SK-N-DZ (cell line): ENCODE data around the gene ROPN1B. TPM values are rescaled to one million over a fixed set of nuclear protein-coding genes. Genes with fewer than 3 reads are reported as not detected.
A peak's percentile ranks its signal among the peaks of the same experiment; 100 is the strongest.
"Not testable (repeated sequence)": the region's sequence is repeated elsewhere in the genome, so short reads cannot be mapped to it uniquely, and the experiment has no call there.

Source experiments
- DNase-seq: peaks from one replicate; pipeline ENCODE4 v3.0.0-alpha.2; 2015; ENCODE audit warnings: low spot score
- polyA plus RNA-seq, 2 experiments: library from polyadenylated mRNA; depleted of rRNA; stranded (reverse); fragments of >200 nt; gene quantifications; 2 replicates each; pipeline ENCODE4 v1.2.3, GENCODE V29; 2014

The ROPN1B gene
- polyA plus RNA-seq (2014; cell fraction: cytosol; rRNA removed), result not detected in 2 replicates
- not detected in 2 replicates for polyA plus RNA-seq (2014; cell fraction: nucleus; rRNA removed)

- not testable (repeated sequence) for DNase-seq
These were observed at the start of gene ROPN1B for GRCh38 chr3:125968701-125969592. TSS of gene ROPN1B (plus strand) at chr3:125969178. CDS start at chr3:125972055, 2,877 bp downstream.

DNA sequence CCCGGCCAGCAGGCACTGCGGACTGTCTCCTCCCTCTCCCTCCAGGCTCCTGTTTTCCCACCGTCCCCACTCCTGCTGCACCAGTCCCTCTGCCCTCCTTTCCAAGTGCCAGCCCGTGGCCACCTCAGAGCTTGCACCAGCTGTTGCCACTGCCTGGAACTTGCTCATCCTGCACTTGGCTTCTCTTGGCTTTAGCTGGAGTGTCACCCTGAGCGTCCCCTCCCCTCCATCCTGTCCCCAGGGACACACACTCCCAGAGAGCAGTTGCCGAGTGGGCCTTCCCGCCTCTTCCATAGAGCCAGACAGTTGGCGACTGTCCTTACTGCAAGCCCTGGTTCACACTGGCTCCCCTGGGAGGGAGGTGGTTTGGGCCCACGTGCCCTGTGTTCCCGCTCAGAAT lies 48.8 kb upstream of the ROPN1B start:
- not testable (repeated sequence) for DNase-seq

DNA sequence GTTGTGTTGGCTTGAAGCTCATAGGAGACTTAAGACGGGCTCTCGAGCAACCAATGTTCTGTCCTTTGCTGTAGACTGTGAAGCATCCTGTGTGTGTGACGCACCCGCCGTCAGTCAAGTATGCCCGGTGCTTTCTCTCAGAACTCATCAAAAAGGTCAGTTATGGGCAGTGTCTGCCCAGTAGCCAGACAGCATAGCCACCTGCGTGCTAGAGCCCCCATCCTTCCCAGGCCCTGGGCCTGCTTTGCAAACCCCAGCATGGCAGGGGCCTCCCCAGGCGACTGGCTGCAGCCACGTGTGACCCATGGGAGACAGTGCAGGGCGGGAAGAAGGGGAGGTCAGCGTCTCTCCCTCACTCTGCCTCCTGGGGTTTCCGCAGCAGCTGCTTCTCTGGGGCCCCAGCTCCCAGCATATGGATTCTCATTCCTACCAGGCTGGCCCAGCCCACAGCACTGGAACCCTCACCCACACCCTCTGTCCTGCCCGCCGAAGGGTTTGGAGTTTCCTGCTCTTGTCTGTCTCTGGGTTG lies 48.2 kb upstream of the ROPN1B start:
- DNase-seq, result not testable (repeated sequence)

GRCh38 chr3:125921712-125922111 lies 47.3 kb upstream of the ROPN1B start:
- peak; percentile 29 for DNase-seq

DNA sequence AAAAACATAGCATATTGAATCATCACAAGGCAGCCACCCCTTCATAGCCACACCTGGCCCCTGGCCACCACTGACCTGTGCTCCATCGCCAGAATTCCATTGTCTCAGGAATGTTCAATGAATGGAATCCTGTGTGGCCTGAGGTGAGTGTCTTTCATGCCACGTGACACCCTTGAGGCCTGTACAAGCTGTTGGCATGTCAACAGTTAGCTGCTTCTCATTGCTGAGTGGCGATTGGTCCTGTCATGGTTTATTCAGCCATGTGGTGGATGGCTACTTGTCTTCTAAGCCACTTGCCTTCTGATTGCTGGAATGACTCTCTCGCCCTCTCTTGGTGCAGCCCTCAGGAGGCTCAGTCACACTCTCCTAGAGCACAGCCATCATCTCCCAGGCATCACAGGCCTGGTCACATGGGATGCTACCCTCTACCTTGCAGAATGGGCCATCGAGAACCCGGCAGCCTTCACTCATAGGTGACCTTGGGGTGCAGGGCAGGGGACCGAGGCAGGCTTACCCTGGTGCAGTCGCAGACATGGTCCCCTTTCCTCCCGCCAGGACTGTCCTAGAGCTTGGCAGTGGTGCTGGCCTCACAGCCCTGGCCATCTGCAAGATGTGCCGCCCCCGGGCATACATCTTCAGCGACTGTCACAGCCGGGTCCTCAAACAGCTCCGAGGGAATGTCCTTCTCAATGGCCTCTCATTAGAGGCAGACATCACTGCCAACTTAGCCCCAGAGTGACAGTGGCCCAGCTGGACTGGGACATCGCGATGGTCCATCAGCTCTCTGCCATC lies 45.5 kb upstream of the ROPN1B start:
- DNase-seq, result not testable (repeated sequence)

DNA sequence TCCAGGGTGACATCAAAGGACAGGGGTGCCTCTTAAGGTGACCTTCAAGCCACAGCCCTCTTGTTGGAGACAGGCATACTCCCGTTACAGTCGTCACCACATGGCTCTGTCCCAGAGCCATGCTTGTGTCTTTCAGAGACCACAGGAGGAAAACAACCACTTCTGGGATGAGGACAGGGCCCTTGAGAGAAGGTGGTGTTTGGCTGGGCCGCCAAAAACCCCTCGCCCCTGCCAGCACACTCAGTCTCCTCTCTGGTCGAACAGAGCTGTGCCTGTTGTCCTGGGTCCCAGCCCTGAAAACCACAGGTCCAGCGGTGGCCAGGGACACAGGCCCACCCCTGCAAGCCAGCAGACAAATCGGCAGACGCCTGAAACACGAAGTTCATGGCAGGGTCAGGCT lies 44.7 kb upstream of the ROPN1B start:
- DNase-seq, result not testable (repeated sequence)

DNA sequence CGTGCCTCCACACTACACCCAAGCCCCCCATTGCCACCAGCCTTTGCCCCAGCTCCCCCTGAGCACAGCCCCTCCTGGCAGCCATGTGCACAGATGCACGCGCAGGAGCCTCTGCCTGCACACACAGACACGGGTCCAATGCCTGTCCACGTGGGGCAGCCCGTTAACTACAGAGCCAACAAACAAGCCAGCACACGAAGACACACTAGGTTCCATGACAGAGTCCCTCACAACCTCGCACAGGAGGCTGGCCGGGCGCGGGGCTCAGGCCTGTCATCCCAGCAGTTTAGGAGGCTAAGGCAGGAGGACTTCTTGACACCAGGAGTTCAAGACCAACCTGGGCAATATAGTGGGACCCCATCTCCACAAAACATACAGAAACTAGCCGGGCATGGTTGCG lies 43.3 kb upstream of the ROPN1B start:
- DNase-seq, result not testable (repeated sequence)

GRCh38 chr3:125928771-125929545 lies 40.0 kb upstream of the ROPN1B start:
- not testable (repeated sequence) for DNase-seq

DNA sequence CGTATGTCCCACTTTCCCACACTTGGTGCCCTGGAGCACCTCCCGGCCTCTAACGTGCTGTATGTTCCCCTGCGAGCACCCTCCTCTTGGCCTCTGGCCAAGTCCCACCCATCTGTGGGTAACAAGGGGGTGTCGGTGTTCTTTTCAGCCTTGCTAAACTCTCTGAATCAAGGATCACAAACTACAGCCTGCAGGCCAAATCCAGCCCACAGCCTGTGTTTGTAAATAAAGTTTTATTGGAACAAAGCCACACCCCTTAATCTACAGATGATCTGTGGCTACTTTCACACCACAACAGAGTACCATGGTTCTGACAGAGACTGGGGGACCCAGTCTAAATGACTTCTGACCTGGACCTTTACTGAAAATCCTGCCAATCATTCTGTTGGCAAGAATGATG lies 39.2 kb upstream of the ROPN1B start:
- DNase-seq, result not testable (repeated sequence)

DNA sequence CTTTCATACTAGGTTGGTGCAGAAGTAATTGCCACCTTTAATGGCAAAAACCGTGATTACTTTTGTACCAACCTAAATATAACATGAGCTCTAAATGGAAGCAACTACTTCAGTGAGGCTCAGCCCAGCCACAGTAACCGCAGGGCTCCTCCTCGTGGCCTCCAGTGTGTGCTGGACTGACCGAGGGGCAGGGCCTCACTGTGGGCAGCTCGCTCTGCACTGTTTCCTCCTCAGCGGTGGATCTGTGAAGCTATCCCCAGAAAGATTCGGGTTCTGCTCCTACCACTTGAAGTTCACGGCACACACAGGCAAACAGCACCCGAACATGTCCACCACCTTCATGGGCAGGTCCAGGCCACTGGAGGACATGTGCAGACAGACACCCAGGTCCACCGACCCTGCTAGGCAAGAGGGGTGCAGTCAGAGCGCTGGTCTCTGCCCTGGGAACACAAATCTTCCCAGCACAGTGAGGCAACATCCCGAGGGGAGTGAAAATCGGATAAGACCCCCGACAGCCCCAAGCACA lies 37.6 kb upstream of the ROPN1B start:
- DNase-seq, result not testable (repeated sequence)

DNA sequence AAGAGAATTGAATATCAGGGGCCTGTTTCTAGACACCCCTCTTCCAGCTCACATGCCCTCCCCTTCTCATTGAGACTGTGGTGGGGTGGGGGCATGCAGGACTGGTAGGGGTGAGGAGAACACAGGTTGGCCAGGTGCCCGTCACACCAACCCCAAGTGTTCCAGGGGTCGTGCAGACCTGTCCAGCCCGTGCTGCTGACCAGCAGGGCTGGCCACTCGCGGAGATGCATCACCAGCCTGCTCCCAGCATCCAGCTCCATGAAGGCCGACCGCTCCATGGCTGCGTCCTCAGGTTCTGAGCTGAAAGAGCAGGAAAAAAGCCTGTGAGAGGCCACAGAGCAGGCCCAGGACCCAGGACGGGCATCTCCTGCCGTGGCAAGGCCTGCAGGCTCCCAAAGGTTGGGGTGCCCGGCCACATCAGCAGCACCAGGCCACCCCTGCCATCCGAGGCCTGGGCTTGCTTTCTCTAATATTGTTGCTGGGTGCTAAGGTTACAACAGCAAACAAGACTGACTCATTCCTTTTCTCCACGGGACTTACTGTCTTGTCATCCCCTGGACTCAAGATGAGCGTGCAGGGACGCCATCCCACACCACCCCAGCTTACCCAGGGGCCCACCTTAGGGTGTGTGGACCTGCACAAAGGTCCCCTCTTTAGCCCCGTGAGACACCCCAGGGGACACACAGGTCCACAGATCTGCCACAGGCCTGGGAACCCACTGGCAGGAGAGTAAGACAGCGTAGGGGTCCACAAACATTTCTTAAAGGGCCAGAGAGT lies 35.4 kb upstream of the ROPN1B start:
- DNase-seq, result not testable (repeated sequence)

DNA sequence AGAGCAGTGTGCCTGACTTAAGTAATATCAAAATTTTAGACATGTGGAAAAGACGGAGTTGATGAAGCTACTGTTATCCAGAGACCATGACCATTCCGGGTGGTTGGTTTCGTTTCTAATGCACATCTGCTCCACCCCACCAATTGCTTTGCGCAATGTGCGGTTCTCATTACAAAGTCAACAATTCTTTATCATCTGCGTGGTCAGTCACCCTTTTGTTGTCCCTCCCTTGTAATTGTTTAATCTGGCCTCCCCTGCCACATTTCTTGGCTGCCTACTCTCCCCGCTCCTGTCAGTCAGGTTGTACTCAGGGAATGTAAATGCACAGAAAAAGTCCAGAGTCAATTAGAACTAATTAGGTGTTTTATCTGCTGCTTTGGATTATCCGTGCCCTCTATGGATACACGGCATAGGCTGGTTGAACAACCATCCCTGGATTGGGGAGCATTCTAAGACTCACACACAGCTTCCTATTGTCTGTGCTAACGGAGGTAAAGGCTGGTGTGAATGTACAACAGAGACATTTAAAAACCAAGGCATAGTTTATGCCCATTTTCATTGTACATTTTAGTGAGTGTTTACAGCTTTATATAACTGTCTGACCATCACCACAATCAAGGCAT lies 33.6 kb upstream of the ROPN1B start:
- not testable (repeated sequence) for DNase-seq

GRCh38 chr3:125936210-125936815 lies 32.7 kb upstream of the ROPN1B start:
- DNase-seq, result peak; percentile 15

DNA sequence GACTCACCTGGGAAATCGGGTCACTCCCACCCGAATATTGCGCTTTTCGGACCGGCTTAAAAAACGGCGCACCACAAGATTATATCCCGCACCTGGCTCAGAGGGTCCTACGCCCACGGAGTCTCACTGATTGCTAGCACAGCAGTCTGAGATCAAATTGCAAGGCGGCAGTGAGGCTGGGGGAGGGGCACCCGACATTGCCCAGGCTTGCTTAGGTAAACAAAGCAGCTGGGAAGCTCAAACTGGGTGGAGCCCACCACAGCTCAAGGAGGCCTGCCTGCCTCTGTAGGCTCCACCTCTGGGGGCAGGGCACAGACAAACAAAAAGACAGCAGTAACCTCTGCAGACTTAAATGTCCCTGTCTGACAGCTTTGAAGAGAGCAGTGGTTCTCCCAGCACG lies 32.1 kb upstream of the ROPN1B start:
- not testable (repeated sequence) for DNase-seq

DNA sequence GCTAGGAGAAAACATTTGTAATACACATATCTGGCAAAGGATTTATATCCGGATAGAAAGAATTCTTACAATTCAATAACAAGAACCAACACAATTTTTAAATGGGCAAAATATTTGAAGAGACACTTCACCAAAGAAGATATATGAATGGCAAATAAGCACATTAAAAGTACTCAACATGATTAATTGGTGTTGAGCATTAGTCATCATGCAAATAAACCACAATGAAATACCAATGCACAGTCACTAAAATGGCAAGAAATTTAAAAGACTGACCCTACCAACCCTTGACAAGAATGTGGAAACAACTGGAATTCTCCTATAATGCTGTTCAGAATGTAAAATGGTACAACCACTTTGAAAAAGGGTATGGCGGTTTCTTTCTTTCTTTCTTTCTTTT lies 21.2 kb upstream of the ROPN1B start:
- not testable (repeated sequence) for DNase-seq

DNA sequence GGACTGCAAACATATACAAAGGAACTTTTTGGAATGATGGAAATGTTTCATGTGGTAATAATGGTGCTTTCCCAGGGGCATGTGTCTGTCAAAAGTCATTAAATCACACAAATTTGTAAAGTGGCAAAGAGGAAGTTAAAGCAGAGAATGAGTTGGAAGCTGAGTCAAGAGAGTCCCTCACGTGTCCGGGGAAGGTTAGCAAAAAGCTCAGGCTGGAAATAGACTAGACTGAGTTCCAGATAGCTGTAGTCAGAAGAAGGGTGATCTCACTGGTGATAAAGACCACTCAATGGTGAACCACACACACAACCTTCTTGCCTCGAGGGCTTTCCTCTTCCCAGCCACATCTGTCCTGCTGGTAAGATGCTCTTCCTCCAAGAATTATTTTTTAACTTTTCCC lies 20.1 kb upstream of the ROPN1B start:
- DNase-seq, result not testable (repeated sequence)

GRCh38 chr3:125951176-125951575 lies 17.8 kb upstream of the ROPN1B start:
- DNase-seq, result not testable (repeated sequence)

- not testable (repeated sequence) for DNase-seq
These were observed 12.0 kb upstream of the ROPN1B start for GRCh38 chr3:125957020-125957419.
